CD14-positive monocyte (primary cell): ENCODE measurements around the gene SLFN13. TPM values are rescaled to one million over a fixed set of nuclear protein-coding genes. Genes with fewer than 3 reads are reported as not detected.
A peak's percentile ranks its signal among the peaks of the same experiment; 100 is the strongest.
"Not testable (repeated sequence)": the region's sequence is repeated elsewhere in the genome, so short reads cannot be mapped to it uniquely, and the experiment has no call there.

ENCODE experiments used
- DNase-seq, 3 donors: peaks; one replicate each; pipeline ENCODE4 v3.0.0-alpha.2; 2011 to 2022
- H2AFZ ChIP-seq: 2 replicates; pipeline ENCODE4 v1.6.0; 2012; ENCODE audit warnings: mild to moderate bottlenecking, low read depth, low read length, inconsistent platforms; ENCODE audit not compliant: insufficient read depth, poor library complexity, severe bottlenecking
- H3K27ac ChIP-seq, 2 donors: 1 replicate in 1 of 2; 2 replicates in 1 of 2; pipeline ENCODE4 v1.5.1; 2012 to 2013; ENCODE audit warnings: low read length in 2 of 2, control low read depth in 1 of 2, inconsistent platforms in 1 of 2, low read depth in 1 of 2, mild to moderate bottlenecking in 1 of 2
- H3K27me3 ChIP-seq, 2 donors: one replicate each; pipeline versions ENCODE4 v1.6.0 to v1.6.1; 2011 to 2013; ENCODE audit warnings: low read length in 2 of 2; ENCODE audit not compliant: control insufficient read depth in 2 of 2, insufficient read depth in 2 of 2
- H3K36me3 ChIP-seq, 2 donors: replicated peaks in 1 of 2; 1 replicate in 1 of 2; 2 replicates in 1 of 2; pipeline versions ENCODE4 v1.5.1 to v1.6.1; 2012 to 2013; ENCODE audit warnings: low read length in 2 of 2, control low read depth in 1 of 2, inconsistent platforms in 1 of 2, mild to moderate bottlenecking in 1 of 2; ENCODE audit not compliant: insufficient read depth in 2 of 2, control insufficient read depth in 1 of 2
- H3K4me1 ChIP-seq, 2 donors: 1 replicate in 1 of 2; 2 replicates in 1 of 2; pipeline versions ENCODE4 v1.5.1 to v1.6.1; 2012 to 2013; ENCODE audit warnings: low read length in 2 of 2, control low read depth in 1 of 2, inconsistent platforms in 1 of 2, mild to moderate bottlenecking in 1 of 2, moderate library complexity in 1 of 2; ENCODE audit not compliant: insufficient read depth in 2 of 2, control insufficient read depth in 1 of 2
- H3K4me2 ChIP-seq: replicated peaks from 2 replicates; pipeline ENCODE3; 2012; ENCODE audit warnings: low read length, moderate library complexity, mild to moderate bottlenecking; ENCODE audit not compliant: poor library complexity, severe bottlenecking; ENCODE audit errors: extremely low read depth
- H3K4me3 ChIP-seq, 3 experiments: fragments of 200-600 bp in 1 of 3; sonication (generic) in 1 of 3; replicated peaks in 1 of 3; 1 replicate in 2 of 3; 2 replicates in 1 of 3; pipeline ENCODE4 v1.5.1; 2011 to 2013; ENCODE audit warnings: low read length in 3 of 3, mild to moderate bottlenecking in 3 of 3, control low read depth in 2 of 3, low read depth in 2 of 3, inconsistent platforms in 1 of 3, moderate library complexity in 1 of 3
- H3K79me2 ChIP-seq: 2 replicates; pipeline ENCODE4 v1.6.0; 2012; ENCODE audit warnings: mild to moderate bottlenecking, control low read depth, inconsistent platforms, low read length, moderate library complexity; ENCODE audit not compliant: insufficient read depth
- H3K9ac ChIP-seq: 2 replicates; pipeline ENCODE4 v1.6.0; 2017; ENCODE audit warnings: low read length, mild to moderate bottlenecking; ENCODE audit not compliant: insufficient read depth, poor library complexity, severe bottlenecking
- H3K9me3 ChIP-seq, 2 donors: replicated peaks in 1 of 2; 1 replicate in 1 of 2; 2 replicates in 1 of 2; pipeline versions ENCODE4 v1.5.1 to v1.6.1; 2012 to 2013; ENCODE audit warnings: low read length in 2 of 2, control low read depth in 1 of 2; ENCODE audit not compliant: control insufficient read depth in 1 of 2, insufficient read depth in 1 of 2
- H4K20me1 ChIP-seq: 2 replicates; pipeline ENCODE4 v1.6.0; 2012; ENCODE audit warnings: mild to moderate bottlenecking, low read length, control low read depth, moderate library complexity; ENCODE audit not compliant: insufficient read depth
- H3K27ac Mint-ChIP-seq, 7 donors: one replicate each; pipeline ENCODE4 v1.8.0; 2020; ENCODE audit warnings: mild to moderate bottlenecking in 7 of 7, mixed read lengths in 7 of 7, moderate library complexity in 6 of 7, inconsistent platforms in 2 of 7
- H3K27me3 Mint-ChIP-seq, 3 donors: one replicate each; pipeline ENCODE4 v1.8.0; 2021 to 2022; ENCODE audit warnings: low read depth in 3 of 3, mild to moderate bottlenecking in 3 of 3, mixed read lengths in 3 of 3, moderate library complexity in 3 of 3, inconsistent platforms in 1 of 3
- H3K36me3 Mint-ChIP-seq, 2 donors: one replicate each; pipeline ENCODE4 v1.8.0; 2020; ENCODE audit warnings: mixed read lengths in 2 of 2, inconsistent platforms in 1 of 2, mild to moderate bottlenecking in 1 of 2
- H3K4me1 Mint-ChIP-seq: one replicate; pipeline ENCODE4 v1.8.0; 2020; ENCODE audit warnings: mild to moderate bottlenecking, mixed read lengths
- H3K4me3 Mint-ChIP-seq, 2 donors: one replicate each; pipeline ENCODE4 v1.8.0; 2020; ENCODE audit warnings: mild to moderate bottlenecking in 2 of 2, mixed read lengths in 2 of 2, moderate library complexity in 1 of 2
- H3K9me3 Mint-ChIP-seq, 7 donors: one replicate each; pipeline ENCODE4 v1.8.0; 2020 to 2022; ENCODE audit warnings: mixed read lengths in 7 of 7, mild to moderate bottlenecking in 6 of 7, moderate library complexity in 6 of 7, inconsistent platforms in 2 of 7
- CTCF ChIP-seq: fragments of 200-600 bp; IDR thresholded peaks from one replicate; pipeline ENCODE4 v1.8.0; 2022; ENCODE audit warnings: antibody characterized with exemption, mild to moderate bottlenecking
- WGBS: methylation state at CpG from one replicate; pipeline ENCODE4 v1.1.5; 2013; ENCODE audit warnings: missing lambda C conversion rate; ENCODE audit not compliant: insufficient coverage; 5-methylcytosine and 5-hydroxymethylcytosine counted together
- intact Hi-C, 2 donors: fragments of 100-400 bp; cut with micrococcal nuclease; formaldehyde crosslinking; loops; one replicate each; pipeline versions ENCODE4 v1.15.0 to v1.15.1; 2023
- polyA plus RNA-seq, 3 donors: library from polyadenylated mRNA; depleted of rRNA in 1 of 3; unstranded in 2 of 3; stranded (reverse) in 1 of 3; fragments of 300-500 nt in 2 of 3; fragments of >200 nt in 1 of 3; fragmentation: Illumina TruSeq in 2 of 3; gene quantifications; 1 replicate in 2 of 3; 2 replicates in 1 of 3; pipeline ENCODE4 v1.2.3, GENCODE V29; 2012 to 2021

The SLFN13 gene
- polyA plus RNA-seq, 3 donors: 1.8 to 3.0 (median 2.7) TPM

GRCh38 chr17:35460354-35460851 is 11.8 kb upstream of the SLFN13 start:
- peaks cover 6 to 12% of the 10 kb centered on the region in 2 donors for H3K4me1 ChIP-seq
- H3K4me3 ChIP-seq: peak overlapping the region in 2 of 3 experiments; percentile 17 to 63
- no peaks in the 10 kb centered on the region for H3K36me3 ChIP-seq
- H3K27ac Mint-ChIP-seq: no peak overlapping the region
- H3K4me2 ChIP-seq: peak overlapping the region; percentile 71
- peaks cover 37 to 58% of the 10 kb centered on the region in 2 donors for H3K27me3 ChIP-seq
- WGBS: 4% methylated on average over 42 of the region's 44 CpGs
- DNase-seq: peak in 1 of 3 donors; percentile 10
- no peak overlapping the region for H3K9ac ChIP-seq
- no peak overlapping the region for H3K27ac ChIP-seq
- peaks cover 43 to 60% (median 59%) of the 10 kb centered on the region in 3 donors for H3K27me3 Mint-ChIP-seq
- intact Hi-C loops: no loop called here
- no peaks in the 10 kb centered on the region for H3K79me2 ChIP-seq
- no peaks in the 10 kb centered on the region for H4K20me1 ChIP-seq
- H3K9me3 ChIP-seq: no peaks in the 10 kb centered on the region
- H3K4me3 Mint-ChIP-seq: peak overlapping the region; percentile 53 to 86
- H2AFZ ChIP-seq: peak overlapping the region; percentile 58
- H3K36me3 Mint-ChIP-seq: peaks cover 4 to 10% of the 10 kb centered on the region in 2 donors
- H3K4me1 Mint-ChIP-seq: peaks cover 16% of the 10 kb centered on the region
- no peak for TF ChIP-seq CTCF
- peaks cover 0 to 15% (median 5%) of the 10 kb centered on the region in 7 donors for H3K9me3 Mint-ChIP-seq

GRCh38 chr17:35454035-35454434 is 5.5 kb upstream of the SLFN13 start:
- H2AFZ ChIP-seq, DNase-seq, H3K79me2 ChIP-seq, H4K20me1 ChIP-seq, H3K4me2 ChIP-seq, H3K4me3 Mint-ChIP-seq, H3K4me3 ChIP-seq, H3K36me3 ChIP-seq, intact Hi-C loops, H3K9me3 Mint-ChIP-seq, H3K4me1 ChIP-seq, H3K9ac ChIP-seq, H3K36me3 Mint-ChIP-seq, H3K27ac Mint-ChIP-seq, H3K27ac ChIP-seq, H3K9me3 ChIP-seq: not testable (repeated sequence)
- 100% methylated on average over 4 of the region's 5 CpGs for WGBS
- peaks cover 6 to 19% of the 10 kb centered on the region in 2 donors for H3K27me3 ChIP-seq
- Mint-ChIP-seq H3K4me1 (peaks cover 11% of the 10 kb centered on the region), H3K27me3 (peaks cover 21 to 58% (median 28%) of the 10 kb centered on the region in 3 donors)
